SJSA1 (cell line): ENCODE results near the gene CNTNAP2. TPM values are rescaled to one million over a fixed set of nuclear protein-coding genes. Genes with fewer than 3 reads are reported as not detected.
A peak's percentile ranks its signal among the peaks of the same experiment; 100 is the strongest.

ENCODE experiments used
- DNase-seq, 2 experiments: peaks; one replicate each; pipeline ENCODE4 v3.0.0-alpha.2; 2015 to 2020; ENCODE audit warnings: low spot score in 2 of 2, low read depth in 1 of 2
- H3K27ac ChIP-seq: fragments of 250-450 bp; sonication (Bioruptor Pico); 2 replicates; pipeline ENCODE4 v1.5.1; 2020; ENCODE audit warnings: mild to moderate bottlenecking, moderate library complexity
- H3K27me3 ChIP-seq: fragments of 250-450 bp; sonication (Bioruptor Pico); replicated peaks from 2 replicates; pipeline ENCODE4 v1.5.1; 2020; ENCODE audit warnings: mild to moderate bottlenecking, moderate library complexity
- H3K36me3 ChIP-seq: fragments of 250-450 bp; sonication (Bioruptor Pico); 2 replicates; pipeline ENCODE4 v1.5.1; 2020; ENCODE audit warnings: mild to moderate bottlenecking
- H3K4me1 ChIP-seq: fragments of 250-450 bp; sonication (Bioruptor Pico); replicated peaks from 2 replicates; pipeline ENCODE4 v1.6.1; 2021; ENCODE audit warnings: mild to moderate bottlenecking
- H3K4me3 ChIP-seq: fragments of 250-450 bp; sonication (Bioruptor Pico); 2 replicates; pipeline ENCODE4 v1.5.1; 2020; ENCODE audit warnings: mild to moderate bottlenecking
- H3K9me3 ChIP-seq: fragments of 250-450 bp; sonication (Bioruptor Pico); replicated peaks from 2 replicates; pipeline ENCODE4 v1.5.1; 2020; ENCODE audit warnings: mild to moderate bottlenecking
- total RNA-seq: library from RNA; depleted of rRNA; stranded (reverse); fragments of >200 nt; shearing (Covaris generic); gene quantifications from 2 replicates; pipeline ENCODE4 v1.2.3, GENCODE V29; 2014

Gene CNTNAP2
- total RNA-seq, 1 experiment from 2014 or later = 0.29 TPM

DNA sequence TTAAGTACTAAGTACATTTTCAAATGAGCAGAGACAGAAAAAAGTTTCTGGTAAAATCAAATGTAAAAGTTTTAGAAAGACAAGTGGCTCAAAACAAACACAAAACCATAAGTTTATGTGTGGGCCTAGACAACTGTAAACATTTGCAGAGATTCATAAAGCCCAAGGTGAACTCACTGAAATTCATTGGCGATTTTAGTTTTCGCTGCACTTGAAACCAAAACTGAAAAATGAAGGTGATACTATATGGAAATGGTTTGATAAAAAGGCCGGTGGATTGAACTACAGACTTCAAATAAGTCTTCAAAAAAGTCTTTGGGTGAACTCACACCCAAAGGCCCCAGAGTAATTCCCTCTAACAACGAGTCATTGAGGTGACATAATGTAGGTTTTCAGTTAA is 1289.0 kb downstream of the CNTNAP2 start:
- Histone ChIP-seq H3K36me3 (no peaks in the 10 kb centered on the region), H3K27ac (no peak overlapping the region), H3K4me3 (no peak overlapping the region), H3K9me3 (no peaks in the 10 kb centered on the region), H3K27me3 (no peaks in the 10 kb centered on the region), H3K4me1 (peaks cover 18% of the 10 kb centered on the region)
- DNase-seq = no peak

DNA sequence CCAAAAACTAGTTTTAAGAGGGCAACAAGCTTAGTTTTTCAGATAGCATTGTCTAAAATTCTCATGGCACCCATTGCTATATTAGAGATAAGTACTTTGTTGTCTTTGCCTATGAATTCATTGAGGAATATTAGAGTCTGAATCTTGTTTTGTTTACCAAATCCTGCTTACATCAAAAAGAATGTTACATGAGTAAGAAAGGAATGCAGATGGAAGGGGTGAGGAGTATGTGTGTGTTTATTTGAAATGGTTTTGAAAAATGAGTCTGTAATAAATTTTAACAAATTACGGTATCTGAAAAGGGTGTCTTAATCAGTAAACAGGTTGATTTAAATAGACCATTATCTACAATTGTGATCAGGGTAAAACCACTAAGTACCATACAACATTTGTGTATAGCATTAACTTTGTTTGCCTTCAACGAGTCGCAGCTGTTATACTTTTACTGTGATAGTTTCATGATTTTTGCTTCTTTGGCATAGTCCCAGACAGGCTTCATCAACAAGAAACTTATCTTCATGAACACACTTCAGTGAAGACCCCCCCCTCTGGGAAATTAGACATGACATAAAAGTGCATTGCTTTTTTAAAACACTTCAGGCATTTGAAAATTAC is 1290.0 kb downstream of the CNTNAP2 start:
- H3K27me3 ChIP-seq = no peaks in the 10 kb centered on the region
- H3K9me3 ChIP-seq = no peaks in the 10 kb centered on the region
- no peaks in the 10 kb centered on the region for H3K36me3 ChIP-seq
- no peak overlapping the region for H3K4me3 ChIP-seq
- peaks cover 27% of the 10 kb centered on the region for H3K4me1 ChIP-seq
- DNase-seq = peak in 1 of 2 experiments; percentile 78
- peak overlapping the region; percentile 44 for H3K27ac ChIP-seq

DNA sequence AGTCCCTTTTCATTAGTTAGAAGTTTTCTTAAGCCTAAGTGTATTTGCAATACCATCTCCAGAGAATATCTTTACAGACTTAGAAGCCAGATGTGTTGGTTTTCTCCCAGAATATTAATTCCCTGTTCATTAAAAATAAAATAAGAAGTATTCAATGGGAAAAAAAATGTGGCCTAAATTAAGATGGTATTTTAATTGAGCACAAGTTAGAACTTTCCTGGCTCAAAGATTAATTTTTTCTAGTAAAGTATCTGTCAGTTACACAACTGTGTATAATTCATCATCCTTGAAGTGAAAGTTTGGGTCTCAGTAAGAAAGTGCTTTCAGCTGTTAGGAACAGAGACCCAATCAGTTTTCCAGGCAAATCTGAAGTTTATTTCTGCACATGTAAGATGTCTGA is 1294.5 kb downstream of the CNTNAP2 start:
- Histone ChIP-seq H3K27me3 (no peaks in the 10 kb centered on the region), H3K27ac (peak overlapping the region; percentile 99), H3K9me3 (no peaks in the 10 kb centered on the region), H3K36me3 (no peaks in the 10 kb centered on the region), H3K4me1 (peaks cover 49% of the 10 kb centered on the region), H3K4me3 (no peak overlapping the region)
- no peak for DNase-seq

DNA sequence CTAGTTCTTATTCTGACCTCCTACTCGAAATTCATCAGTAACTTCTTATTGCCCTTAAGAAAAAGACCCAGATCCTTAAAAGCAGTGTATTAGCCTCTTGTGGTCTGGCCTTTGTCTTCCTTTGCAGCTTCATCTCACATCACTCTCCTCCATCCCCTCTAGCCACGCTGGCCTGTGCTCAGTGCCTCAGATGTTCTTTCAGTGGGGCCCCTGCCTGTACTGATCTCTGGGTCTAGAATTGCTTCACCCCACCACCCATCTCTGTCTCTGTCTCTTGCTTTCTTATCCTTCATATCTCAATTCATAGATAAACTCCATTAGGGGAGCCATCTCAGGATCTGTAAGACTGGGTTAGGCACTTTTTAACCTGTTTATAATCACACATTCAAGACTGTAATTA is 1295.5 kb downstream of the CNTNAP2 start:
- H3K4me3 ChIP-seq = no peak overlapping the region
- no peaks in the 10 kb centered on the region for H3K9me3 ChIP-seq
- H3K27ac ChIP-seq = peak overlapping the region; percentile 99
- no peaks in the 10 kb centered on the region for H3K36me3 ChIP-seq
- peaks cover 45% of the 10 kb centered on the region for H3K4me1 ChIP-seq
- peak in 1 of 2 experiments; percentile 52 for DNase-seq
- H3K27me3 ChIP-seq = no peaks in the 10 kb centered on the region

DNA sequence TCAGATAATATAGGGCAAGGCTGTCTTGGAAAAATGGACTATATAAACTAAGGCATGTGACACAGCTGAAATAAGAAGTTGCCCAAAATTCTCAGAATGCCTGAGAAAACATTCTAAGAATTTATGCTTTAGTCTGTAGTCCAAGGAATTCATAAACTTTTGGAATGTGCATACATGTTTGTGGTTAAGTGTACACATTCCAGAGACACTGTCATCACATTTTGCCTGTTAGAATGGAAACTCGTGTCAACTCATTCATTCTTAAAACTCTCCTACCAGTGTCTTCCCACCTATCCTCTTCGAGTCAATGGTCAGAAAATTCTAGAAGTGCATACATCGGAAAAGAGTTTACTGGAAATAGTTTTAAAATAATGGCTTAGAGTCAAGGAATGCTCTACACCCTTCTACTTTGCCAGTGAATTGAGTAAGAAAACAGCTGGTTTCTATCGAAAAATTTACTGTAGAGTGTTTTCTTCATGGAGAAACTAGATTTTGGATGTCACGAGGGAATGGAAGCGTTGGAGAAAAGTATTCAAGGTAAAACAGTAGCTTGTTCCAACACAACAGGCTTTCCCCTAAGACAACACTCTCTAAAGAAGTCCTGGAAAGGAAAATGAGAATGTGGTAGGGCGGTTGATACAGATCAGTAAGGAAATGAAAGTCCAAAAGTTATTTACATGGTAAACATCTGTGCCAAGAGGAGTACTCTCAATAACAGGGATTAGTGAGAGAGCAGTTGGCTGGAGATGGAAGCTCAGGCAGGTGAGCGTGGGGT is 1296.4 kb downstream of the CNTNAP2 start:
- no peaks in the 10 kb centered on the region for H3K27me3 ChIP-seq
- H3K4me1 ChIP-seq = peaks cover 44% of the 10 kb centered on the region
- peak; percentile 43 to 88 for DNase-seq
- H3K27ac ChIP-seq = peak overlapping the region; percentile 99
- H3K4me3 ChIP-seq = no peak overlapping the region
- H3K9me3 ChIP-seq = no peaks in the 10 kb centered on the region
- H3K36me3 ChIP-seq = no peaks in the 10 kb centered on the region

DNA sequence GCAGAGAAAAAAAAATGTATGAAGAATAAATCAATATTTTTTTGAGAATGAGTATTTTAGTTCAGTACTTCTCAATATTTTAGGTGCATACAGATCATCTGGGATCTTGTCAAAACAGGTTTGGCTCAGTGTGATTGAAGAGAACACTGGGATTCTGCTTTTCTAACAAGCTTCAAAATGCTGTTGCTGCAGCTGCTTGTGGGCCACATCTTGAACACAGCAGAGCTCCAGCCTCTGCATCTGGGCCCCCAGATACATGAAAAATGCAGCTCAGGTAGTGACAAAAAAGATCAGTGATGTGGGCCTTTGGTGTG is 1296.9 kb downstream of the CNTNAP2 start:
- H3K4me1 ChIP-seq = peaks cover 44% of the 10 kb centered on the region
- no peaks in the 10 kb centered on the region for H3K9me3 ChIP-seq
- no peak for DNase-seq
- no peaks in the 10 kb centered on the region for H3K27me3 ChIP-seq
- H3K4me3 ChIP-seq = no peak overlapping the region
- no peaks in the 10 kb centered on the region for H3K36me3 ChIP-seq
- H3K27ac ChIP-seq = peak overlapping the region; percentile 99

DNA sequence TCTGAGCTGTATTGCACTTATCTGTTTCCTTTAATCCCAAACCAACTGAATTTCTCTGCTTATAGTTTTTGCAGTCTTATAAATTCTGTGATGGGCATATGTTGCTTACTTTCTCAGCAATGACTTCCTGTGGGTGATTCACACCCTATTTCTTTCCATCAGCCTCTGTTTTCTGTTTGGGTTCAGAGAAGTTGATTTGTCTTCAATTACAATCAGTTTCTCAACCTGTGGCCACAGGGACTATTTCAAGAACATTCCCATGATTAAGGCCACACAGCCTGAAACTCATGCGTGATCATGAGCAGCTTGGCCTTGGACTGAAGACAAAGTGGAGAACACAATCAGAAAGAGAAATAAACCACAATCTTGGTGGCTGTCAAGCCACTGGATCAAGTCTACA is 1299.4 kb downstream of the CNTNAP2 start:
- H3K9me3 ChIP-seq = no peaks in the 10 kb centered on the region
- peaks cover 42% of the 10 kb centered on the region for H3K4me1 ChIP-seq
- H3K27ac ChIP-seq = peak overlapping the region; percentile 52
- no peaks in the 10 kb centered on the region for H3K36me3 ChIP-seq
- peak in 1 of 2 experiments; percentile 20 for DNase-seq
- H3K27me3 ChIP-seq = no peaks in the 10 kb centered on the region
- no peak overlapping the region for H3K4me3 ChIP-seq

DNA sequence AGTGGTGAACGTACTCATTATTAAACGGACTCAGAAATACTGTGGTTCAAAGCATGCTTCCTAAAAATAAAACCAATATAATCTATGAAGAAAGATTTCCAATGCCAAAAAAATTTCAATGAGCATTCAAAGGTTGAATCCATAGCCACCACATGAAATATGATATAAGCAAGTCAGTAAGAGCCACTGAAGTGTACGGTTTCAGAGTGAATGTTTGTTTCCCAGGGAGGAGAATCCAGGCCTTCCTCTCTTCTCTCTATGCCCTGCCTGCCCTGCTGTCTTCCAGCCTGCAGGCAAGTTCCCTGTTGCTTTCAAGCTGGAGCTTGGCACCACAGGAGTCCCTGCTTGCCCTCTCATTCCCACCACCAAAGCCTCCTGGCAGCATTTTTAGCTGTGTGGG is 1302.4 kb downstream of the CNTNAP2 start:
- no peak overlapping the region for H3K4me3 ChIP-seq
- no peak for DNase-seq
- no peak overlapping the region for H3K27ac ChIP-seq
- no peaks in the 10 kb centered on the region for H3K27me3 ChIP-seq
- peaks cover 13% of the 10 kb centered on the region for H3K4me1 ChIP-seq
- H3K9me3 ChIP-seq = no peaks in the 10 kb centered on the region
- no peaks in the 10 kb centered on the region for H3K36me3 ChIP-seq

DNA sequence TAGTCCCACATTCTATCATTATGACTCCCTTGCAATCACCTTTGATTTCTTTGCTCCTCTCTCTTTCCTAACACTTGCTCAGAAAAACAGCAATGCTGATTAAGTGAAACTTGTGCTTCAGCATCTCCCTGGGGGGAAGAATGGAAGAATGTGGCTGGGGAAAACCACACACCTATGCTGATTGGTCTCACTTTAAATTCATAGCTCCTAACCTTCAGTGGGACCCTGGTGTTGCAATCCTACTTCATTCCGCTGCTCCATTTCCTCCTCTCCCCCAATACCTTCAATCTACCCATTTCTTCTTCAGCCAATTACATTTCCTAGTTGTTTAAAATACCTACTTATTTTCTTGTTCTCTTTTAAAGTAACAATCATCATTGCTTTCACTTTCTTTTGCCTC is 1307.3 kb downstream of the CNTNAP2 start:
- Histone ChIP-seq H3K36me3 (no peaks in the 10 kb centered on the region), H3K4me1 (no peaks in the 10 kb centered on the region), H3K4me3 (no peak overlapping the region), H3K27me3 (no peaks in the 10 kb centered on the region), H3K9me3 (no peaks in the 10 kb centered on the region), H3K27ac (no peak overlapping the region)
- no peak for DNase-seq

DNA sequence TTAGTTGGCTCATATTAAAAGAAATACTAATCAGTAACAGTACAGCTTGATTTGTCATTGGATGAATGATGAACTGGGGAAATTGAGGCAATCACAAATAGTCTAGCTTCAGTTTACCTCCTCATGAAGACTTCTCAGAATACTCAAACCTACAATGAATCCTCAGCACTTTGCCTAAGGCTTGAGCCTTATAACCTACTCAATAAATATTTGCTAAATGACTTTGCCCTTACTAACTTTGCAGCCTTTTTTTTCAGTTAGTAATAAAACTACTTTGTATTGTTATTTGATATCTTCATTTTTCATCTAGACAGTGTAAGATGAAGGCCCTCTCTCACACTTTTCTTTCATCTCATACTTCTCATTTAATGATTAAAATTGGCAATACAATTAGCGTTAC is 1311.5 kb downstream of the CNTNAP2 start:
- Histone ChIP-seq H3K36me3 (no peaks in the 10 kb centered on the region), H3K27me3 (no peaks in the 10 kb centered on the region), H3K9me3 (no peaks in the 10 kb centered on the region), H3K27ac (no peak overlapping the region), H3K4me1 (no peaks in the 10 kb centered on the region), H3K4me3 (no peak overlapping the region)
- DNase-seq = no peak

DNA sequence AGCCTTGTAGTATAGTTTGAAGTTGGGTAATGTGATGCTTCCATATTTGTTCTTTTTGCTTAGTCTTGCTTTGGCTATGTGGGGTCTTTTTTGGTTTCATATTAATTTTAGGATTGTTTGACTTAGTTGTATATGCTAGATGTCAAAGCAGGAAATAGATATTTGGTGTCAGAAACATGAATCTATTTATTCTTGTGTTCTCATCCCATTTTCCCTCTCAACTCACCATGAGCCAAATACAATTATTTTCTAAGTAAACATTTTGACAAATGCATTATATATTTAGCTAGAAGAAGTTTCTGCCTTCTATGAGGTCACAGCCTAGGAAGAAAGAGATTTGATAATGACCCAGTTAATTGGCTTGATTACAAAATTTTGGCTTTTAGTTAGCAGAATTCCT is 1313.4 kb downstream of the CNTNAP2 start:
- no peak overlapping the region for H3K27ac ChIP-seq
- no peak for DNase-seq
- no peaks in the 10 kb centered on the region for H3K9me3 ChIP-seq

DNA sequence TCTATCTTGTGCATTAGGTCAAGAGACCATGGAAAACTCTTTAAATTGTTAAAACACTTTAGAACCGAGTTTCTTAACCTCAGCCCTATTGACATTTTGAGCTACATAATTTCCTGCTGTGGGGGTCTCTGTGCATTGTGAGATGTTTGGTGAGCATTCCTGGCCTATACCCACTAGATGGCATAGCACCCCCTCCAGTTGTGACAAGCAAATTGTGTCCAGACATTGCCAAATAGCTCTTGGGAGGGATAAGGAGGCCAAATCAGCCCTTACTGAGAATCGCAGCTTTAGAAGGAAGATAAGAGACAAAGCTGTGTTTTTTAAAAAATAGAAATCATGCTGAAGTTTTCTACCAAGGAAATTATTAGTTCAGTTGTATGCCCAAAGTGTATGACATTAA is 1315.5 kb downstream of the CNTNAP2 start:
- peak in 1 of 2 experiments; percentile 4 for DNase-seq
- H3K9me3 ChIP-seq = no peaks in the 10 kb centered on the region
- H3K4me1 ChIP-seq = no peaks in the 10 kb centered on the region
- H3K4me3 ChIP-seq = no peak overlapping the region
- no peaks in the 10 kb centered on the region for H3K36me3 ChIP-seq
- H3K27ac ChIP-seq = no peak overlapping the region
- H3K27me3 ChIP-seq = no peaks in the 10 kb centered on the region; the same call in 1 of the 2 replicates

More for the DNA sequence above, 1313.4 kb downstream of the CNTNAP2 start:
- no peak overlapping the region for H3K4me3 ChIP-seq
- no peaks in the 10 kb centered on the region for H3K36me3 ChIP-seq
- H3K27me3 ChIP-seq = no peaks in the 10 kb centered on the region
- H3K4me1 ChIP-seq = no peaks in the 10 kb centered on the region

DNA sequence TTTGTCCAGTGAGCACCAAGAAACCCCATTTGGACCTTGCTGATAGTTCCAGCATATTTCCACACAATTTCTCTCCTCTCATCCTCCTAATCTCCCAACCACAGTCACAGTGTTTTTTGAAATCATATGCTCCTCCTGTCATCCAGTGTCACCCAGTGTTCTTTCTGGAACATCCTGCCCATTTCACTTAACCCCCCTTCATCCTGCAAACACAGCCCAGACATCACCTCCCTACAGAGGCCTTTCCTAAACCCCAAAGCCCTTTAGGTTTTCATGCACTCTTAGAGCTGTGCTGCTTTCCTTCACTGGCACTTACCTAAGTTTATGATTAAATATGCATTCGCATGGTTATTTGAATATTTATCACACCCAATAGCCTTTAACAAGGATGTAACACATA is 1316.0 kb downstream of the CNTNAP2 start:
- Histone ChIP-seq H3K4me1 (no peaks in the 10 kb centered on the region), H3K4me3 (no peak overlapping the region), H3K27me3 (no peaks in the 10 kb centered on the region; the same call in 1 of the 2 replicates), H3K27ac (no peak overlapping the region), H3K9me3 (no peaks in the 10 kb centered on the region), H3K36me3 (no peaks in the 10 kb centered on the region)
- no peak for DNase-seq

DNA sequence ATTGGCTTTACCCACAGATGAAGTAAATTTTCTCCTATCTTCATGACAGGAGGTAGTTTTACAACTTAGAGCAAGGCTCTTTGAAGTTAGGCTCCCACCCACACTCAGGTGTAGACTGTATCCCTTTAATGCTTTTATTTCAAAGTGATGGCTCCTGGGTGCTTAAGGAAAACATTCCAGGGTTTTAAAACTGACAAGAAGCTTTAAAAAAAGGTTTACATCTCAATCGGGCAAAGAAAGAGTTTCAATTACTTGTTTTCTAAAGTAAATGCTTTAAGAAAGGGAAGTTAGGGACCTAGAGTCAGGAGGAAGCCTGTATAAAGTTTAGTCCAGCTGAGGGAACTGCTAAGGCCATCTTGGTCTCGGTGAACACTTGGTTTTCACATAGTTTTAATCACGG is 1320.1 kb downstream of the CNTNAP2 start:
- Histone ChIP-seq H3K36me3 (no peaks in the 10 kb centered on the region), H3K27me3 (no peaks in the 10 kb centered on the region; the same call in 1 of the 2 replicates), H3K27ac (no peak overlapping the region), H3K4me1 (no peaks in the 10 kb centered on the region), H3K4me3 (no peak overlapping the region), H3K9me3 (no peaks in the 10 kb centered on the region)
- DNase-seq = no peak
